Naive thymus-derived CD8-positive, alpha-beta T cell (primary cell): ENCODE data around the gene PKP2. TPM values are rescaled to one million over a fixed set of nuclear protein-coding genes. Genes with fewer than 3 reads are reported as not detected.
A peak's percentile ranks its signal among the peaks of the same experiment; 100 is the strongest.

ENCODE experiments used
- ATAC-seq, 2 donors: fragments of 150-1000 bp; cut with Tn5 transposase in 1 of 2; sonication (Bioruptor Pico), chemical (Tn5 transposase) in 1 of 2; 1 replicate in 1 of 2; 2 replicates in 1 of 2; pipeline ENCODE4 v1.10.0; 2021; ENCODE audit warnings: mild to moderate bottlenecking in 2 of 2, moderate library complexity in 2 of 2
- POLR2A ChIA-PET: fragments of 350-600 bp; sonication (Branson Sonifier 250); formaldehyde crosslinking; loops from one replicate; lab custom pipeline; 2021; ENCODE audit warnings: antibody characterized with exemption; lab: Charles Lee
- DNase-seq, 10 donors: peaks; one replicate each; pipeline versions ENCODE4 v3.0.0 to v3.0.0-alpha.2; 2020 to 2022
- H3K27ac Mint-ChIP-seq, 10 donors: one replicate each; pipeline ENCODE4 v1.8.0; 2020 to 2022; ENCODE audit warnings: mild to moderate bottlenecking in 10 of 10, mixed read lengths in 10 of 10, moderate library complexity in 4 of 10, inconsistent platforms in 1 of 10
- H3K27me3 Mint-ChIP-seq, 5 donors: one replicate each; pipeline ENCODE4 v1.8.0; 2021 to 2022; ENCODE audit warnings: mixed read lengths in 5 of 5
- H3K36me3 Mint-ChIP-seq, 3 donors: one replicate each; pipeline ENCODE4 v1.8.0; 2020 to 2022; ENCODE audit warnings: mixed read lengths in 3 of 3, mild to moderate bottlenecking in 2 of 3, inconsistent platforms in 1 of 3
- H3K4me1 Mint-ChIP-seq, 4 donors: one replicate each; pipeline ENCODE4 v1.8.0; 2021 to 2022; ENCODE audit warnings: mixed read lengths in 4 of 4
- H3K4me3 Mint-ChIP-seq, 10 donors: one replicate each; pipeline ENCODE4 v1.8.0; 2020 to 2022; ENCODE audit warnings: mild to moderate bottlenecking in 10 of 10, mixed read lengths in 10 of 10, moderate library complexity in 6 of 10, inconsistent platforms in 1 of 10
- H3K9me3 Mint-ChIP-seq, 9 donors: one replicate each; pipeline ENCODE4 v1.8.0; 2020 to 2022; ENCODE audit warnings: mixed read lengths in 9 of 9, mild to moderate bottlenecking in 3 of 9, inconsistent platforms in 1 of 9, moderate library complexity in 1 of 9
- polyA plus RNA-seq, 3 donors: library from polyadenylated mRNA; unstranded; fragments of 300-500 nt; fragmentation: Illumina TruSeq; gene quantifications; one replicate each; pipeline ENCODE4 v1.2.3, GENCODE V29; 2021
- total RNA-seq, 8 experiments: library from RNA in 2 of 8; stranded (reverse) in 2 of 8; gene quantifications; one replicate each; pipeline ENCODE4 v1.2.3 and lab custom pipeline; 2021 to 2026

Gene PKP2
- total and polyA plus RNA-seq, 5 experiments from 2014 or later: not detected

GRCh38 chr12:32907166-32907565 is 10.6 kb upstream of the PKP2 start:
- Mint-ChIP-seq H3K27me3 (peaks cover 11 to 27% (median 15%) of the 10 kb centered on the region in 5 donors), H3K4me3 (no peak overlapping the region), H3K36me3 (peaks cover 0 to 4% (median 0%) of the 10 kb centered on the region in 3 donors), H3K9me3 (peaks cover 0 to 4% (median 0%) of the 10 kb centered on the region in 9 donors), H3K27ac (no peak overlapping the region), H3K4me1 (no peaks in the 10 kb centered on the region)
- POLR2A ChIA-PET: no interaction called here
- no peak for DNase-seq
- ATAC-seq: no peak

DNA sequence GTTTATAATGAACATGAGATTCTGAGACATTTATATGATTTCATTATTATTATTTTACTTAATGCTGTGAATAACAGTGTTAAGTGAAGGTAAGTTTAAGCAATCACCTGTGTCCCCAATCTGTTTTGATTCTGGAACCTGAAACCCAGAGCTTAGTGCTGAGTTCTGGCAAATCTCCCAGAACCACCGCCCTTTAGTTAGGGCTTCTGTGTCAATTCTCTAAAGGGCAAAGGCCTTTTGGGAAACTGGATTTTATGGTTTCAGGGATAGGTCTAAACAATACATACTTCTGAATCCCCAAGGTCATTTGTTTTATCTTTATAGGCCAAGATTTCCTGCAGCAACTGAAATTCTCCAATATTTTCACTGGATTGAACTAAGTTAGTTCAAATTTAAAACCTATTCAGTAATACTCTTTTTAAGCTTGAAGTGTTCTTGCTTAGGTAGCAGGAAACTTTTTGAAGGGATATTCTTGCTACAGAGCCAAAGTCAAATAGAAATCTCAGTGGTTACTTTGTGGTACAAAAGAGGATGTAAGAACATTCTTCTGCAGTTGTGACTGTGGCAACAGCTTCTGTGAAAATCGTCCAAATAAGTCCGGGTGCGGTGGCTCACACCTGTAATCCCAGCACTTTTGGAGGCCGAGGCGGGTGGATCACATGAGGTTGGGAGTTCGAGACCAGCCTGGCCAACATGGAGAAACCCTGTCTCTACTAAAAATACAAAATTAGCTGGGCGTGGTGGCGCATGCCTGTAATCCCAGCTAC is 10.0 kb upstream of the PKP2 start:
- H3K36me3 Mint-ChIP-seq: no peaks in the 10 kb centered on the region
- POLR2A ChIA-PET: no interaction called here
- H3K9me3 Mint-ChIP-seq: peaks cover 0 to under 1% (median 0%) of the 10 kb centered on the region in 9 donors
- H3K4me3 Mint-ChIP-seq: no peak overlapping the region
- ATAC-seq (no peak), DNase-seq (no peak)
- H3K27me3 Mint-ChIP-seq: peaks cover 11 to 27% (median 14%) of the 10 kb centered on the region in 5 donors
- H3K27ac Mint-ChIP-seq: no peak overlapping the region
- no peaks in the 10 kb centered on the region for H3K4me1 Mint-ChIP-seq

DNA sequence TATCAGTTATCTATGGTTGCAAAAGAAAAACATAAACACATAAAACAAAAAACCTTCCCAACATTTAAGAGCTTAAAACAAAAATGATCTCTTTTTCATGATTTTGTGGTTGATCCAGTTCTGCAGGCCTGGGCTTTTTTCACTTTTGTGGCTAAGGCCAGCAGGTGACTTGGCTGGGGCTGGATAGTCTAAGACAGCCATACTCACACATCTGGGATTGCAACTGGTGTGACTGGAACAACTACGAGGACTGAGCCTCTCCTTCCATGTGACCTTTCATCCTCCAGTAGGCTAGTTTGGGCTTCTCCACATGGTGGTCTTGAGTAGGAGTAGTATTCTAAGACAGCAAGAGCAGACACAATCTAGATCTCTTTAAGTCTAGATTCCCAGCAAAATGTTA is 7.2 kb upstream of the PKP2 start:
- POLR2A ChIA-PET: no interaction called here
- DNase-seq: no peak
- Mint-ChIP-seq H3K27ac (no peak overlapping the region), H3K9me3 (peaks cover 0 to 4% (median 0%) of the 10 kb centered on the region in 9 donors), H3K36me3 (no peaks in the 10 kb centered on the region), H3K4me1 (no peaks in the 10 kb centered on the region), H3K4me3 (no peak overlapping the region), H3K27me3 (peaks cover 14 to 34% (median 22%) of the 10 kb centered on the region in 5 donors)
- no peak for ATAC-seq

DNA sequence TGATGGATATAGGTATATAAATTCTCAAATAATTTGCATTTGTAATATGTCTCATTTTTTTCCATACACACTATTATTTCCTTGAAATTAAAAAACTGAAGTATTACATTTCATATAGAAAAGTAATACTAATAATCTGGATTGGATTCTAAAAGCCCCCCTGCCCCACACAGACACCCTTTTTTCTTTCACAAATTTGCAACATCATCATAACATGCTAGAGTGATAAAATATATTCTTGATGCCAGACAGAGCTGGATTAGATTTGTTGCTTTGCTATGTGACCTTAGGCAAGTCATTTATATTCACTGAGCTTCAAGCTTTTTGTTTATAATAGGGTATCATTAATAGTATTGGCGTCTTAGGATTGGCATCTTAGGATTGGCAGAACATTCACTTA is 6.7 kb upstream of the PKP2 start:
- peaks cover 0 to 4% (median 0%) of the 10 kb centered on the region in 9 donors for H3K9me3 Mint-ChIP-seq
- peaks cover 16 to 38% (median 24%) of the 10 kb centered on the region in 5 donors for H3K27me3 Mint-ChIP-seq

GRCh38 chr12:32902287-32902997 is 5.9 kb upstream of the PKP2 start:
- Mint-ChIP-seq H3K4me1 (peaks cover 0 to 5% (median 4%) of the 10 kb centered on the region in 4 donors), H3K36me3 (no peaks in the 10 kb centered on the region), H3K9me3 (peaks cover 0 to 4% (median 0%) of the 10 kb centered on the region in 9 donors), H3K27ac (no peak overlapping the region), H3K27me3 (peaks cover 18 to 47% (median 28%) of the 10 kb centered on the region in 5 donors), H3K4me3 (no peak overlapping the region)
- POLR2A ChIA-PET: interaction anchor here (0.6 kb wide), 1 partner anchor 1119 kb away, joined by 4 read pairs; no protein-coding TSS in a partner anchor
- ATAC-seq (no peak), DNase-seq (no peak)

More for the DNA sequence above, 6.7 kb upstream of the PKP2 start:
- DNase-seq (no peak), ATAC-seq (no peak)
- no peaks in the 10 kb centered on the region for H3K4me1 Mint-ChIP-seq
- H3K4me3 Mint-ChIP-seq: no peak overlapping the region
- H3K27ac Mint-ChIP-seq: no peak overlapping the region
- H3K36me3 Mint-ChIP-seq: no peaks in the 10 kb centered on the region
- POLR2A ChIA-PET: no interaction called here

DNA sequence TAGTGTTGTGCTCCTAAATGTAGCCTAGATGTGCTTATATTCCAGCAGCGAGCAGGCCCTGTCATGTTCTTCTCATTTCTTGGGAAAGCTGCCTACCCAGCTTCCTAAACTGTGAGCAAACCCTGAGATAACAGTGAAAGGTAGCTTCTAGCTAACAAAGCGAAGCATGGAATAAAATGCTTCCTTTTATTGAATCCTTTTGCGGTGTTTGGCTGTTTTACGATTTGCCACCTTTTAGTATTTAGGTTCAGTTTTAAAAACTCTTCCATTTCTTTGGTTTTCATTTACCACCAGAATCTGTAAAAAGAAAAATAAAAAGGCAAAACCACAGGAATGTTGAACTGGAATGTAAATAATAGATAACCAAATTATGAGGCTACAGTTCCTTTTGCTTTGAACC is 5.0 kb upstream of the PKP2 start:
- H3K27me3 Mint-ChIP-seq: peaks cover 21 to 53% (median 33%) of the 10 kb centered on the region in 5 donors
- H3K9me3 Mint-ChIP-seq: peaks cover 0 to 4% (median 0%) of the 10 kb centered on the region in 9 donors
- H3K27ac Mint-ChIP-seq: no peak overlapping the region
- H3K36me3 Mint-ChIP-seq: no peaks in the 10 kb centered on the region
- POLR2A ChIA-PET: no interaction called here
- peaks cover 3 to 11% (median 8%) of the 10 kb centered on the region in 4 donors for H3K4me1 Mint-ChIP-seq
- ATAC-seq (no peak), DNase-seq (no peak)
- no peak overlapping the region for H3K4me3 Mint-ChIP-seq

DNA sequence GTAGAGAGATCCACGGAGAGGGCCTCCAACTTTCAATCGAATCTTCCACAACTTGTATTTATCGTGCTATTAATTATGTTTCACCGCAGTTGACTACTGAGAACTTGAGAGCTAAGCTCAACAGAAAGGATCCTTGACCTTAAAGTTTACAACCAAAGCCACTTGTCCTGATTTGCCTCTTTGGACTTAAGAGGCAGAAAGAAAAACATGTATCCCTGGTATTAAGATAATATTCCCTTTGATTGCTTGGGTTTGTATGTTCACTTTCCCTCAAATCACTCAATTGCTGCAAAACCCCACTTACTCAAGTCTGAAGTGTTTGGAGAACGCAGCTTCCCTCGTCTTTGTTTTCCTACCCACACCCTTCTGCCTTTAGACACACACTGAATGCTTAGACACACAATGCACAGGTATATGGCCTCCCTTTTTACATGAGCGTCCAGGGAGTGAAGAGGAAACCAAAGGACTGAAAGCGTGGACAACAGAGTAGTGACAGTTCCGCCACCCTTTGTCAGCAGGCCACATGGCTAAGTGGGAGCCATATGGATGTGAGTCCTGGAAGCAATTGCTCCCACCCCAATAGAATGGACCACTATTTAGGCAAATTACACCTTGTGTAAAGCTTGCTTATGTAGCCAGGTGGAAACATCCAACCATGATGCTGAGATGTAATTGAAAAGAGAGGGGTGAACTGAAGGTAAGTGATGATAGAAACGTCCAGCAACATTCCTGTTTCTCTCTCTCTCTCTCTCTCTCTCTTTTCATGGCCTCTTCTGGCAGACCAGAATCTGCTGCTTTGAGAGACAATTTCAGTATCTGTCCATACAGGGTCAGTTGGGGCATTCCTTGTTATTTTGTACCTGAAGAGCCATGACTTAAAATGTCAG is 1.4 kb upstream of the PKP2 start:
- Mint-ChIP-seq H3K36me3 (no peaks in the 10 kb centered on the region), H3K4me1 (peaks cover 14 to 27% (median 20%) of the 10 kb centered on the region in 4 donors), H3K27me3 (peaks cover 39 to 69% (median 50%) of the 10 kb centered on the region in 5 donors), H3K27ac (no peak overlapping the region), H3K4me3 (peak overlapping the region in 9 of 10 donors; percentile 31 to 89 (median 68)), H3K9me3 (peaks cover 0 to 4% (median 0%) of the 10 kb centered on the region in 9 donors)
- POLR2A ChIA-PET: no interaction called here
- ATAC-seq (no peak), DNase-seq (no peak)

- no peak for ATAC-seq
- DNase-seq: no peak
- Mint-ChIP-seq H3K4me3 (peak overlapping the region; percentile 66 to 89 (median 76)), H3K36me3 (no peaks in the 10 kb centered on the region), H3K9me3 (peaks cover 0 to 4% (median 0%) of the 10 kb centered on the region in 9 donors), H3K4me1 (peaks cover 14 to 27% (median 20%) of the 10 kb centered on the region in 4 donors), H3K27me3 (peaks cover 40 to 73% (median 52%) of the 10 kb centered on the region in 5 donors), H3K27ac (no peak overlapping the region)
- POLR2A ChIA-PET: no interaction called here
Observed at GRCh38 chr12:32897281-32897610, 669 bp upstream of the PKP2 start.

DNA sequence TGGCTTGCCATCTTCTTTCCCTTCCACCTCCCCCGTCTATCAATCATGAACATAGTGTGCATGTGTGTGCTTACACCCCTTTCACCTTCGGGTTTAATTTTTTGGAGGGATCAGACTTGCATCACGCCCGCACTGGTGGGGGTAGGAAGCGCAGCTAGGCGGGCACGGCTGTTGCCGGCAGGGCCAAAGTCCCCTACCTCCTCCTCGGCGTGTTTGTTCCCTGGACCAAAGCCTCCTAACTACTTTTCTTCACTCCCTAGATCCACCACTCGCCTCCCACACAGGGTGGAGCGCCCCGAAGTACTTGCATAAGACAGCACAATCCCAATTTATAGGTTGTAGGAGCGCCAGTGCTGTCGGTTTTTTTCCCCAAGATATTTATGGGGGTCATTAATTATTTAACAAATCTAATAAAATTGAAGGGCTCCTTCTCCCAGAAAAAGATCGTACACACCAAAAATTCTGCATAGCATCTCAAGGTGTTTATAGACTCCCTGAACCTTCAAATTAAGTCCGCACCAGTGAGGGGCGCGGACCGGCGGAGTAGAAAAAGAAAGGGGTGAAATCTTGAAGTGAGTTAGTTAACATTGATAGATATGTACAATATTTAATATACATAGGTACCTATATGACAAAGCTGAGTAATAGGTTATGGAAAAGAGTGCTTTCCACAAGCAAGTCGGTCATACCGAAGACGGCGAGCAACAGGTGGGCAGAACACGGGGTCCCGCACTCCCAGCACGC is 717 bp downstream of the PKP2 start:
- DNase-seq (peak in 2 of 10 donors; percentile 0 to 10), ATAC-seq (peak; percentile 33 to 48)
- H3K27ac Mint-ChIP-seq: peak overlapping the region in 5 of 10 donors; percentile 3 to 69 (median 48)
- peaks cover 14 to 27% (median 20%) of the 10 kb centered on the region in 4 donors for H3K4me1 Mint-ChIP-seq
- peaks cover 45 to 80% (median 54%) of the 10 kb centered on the region in 5 donors for H3K27me3 Mint-ChIP-seq
- POLR2A ChIA-PET: no interaction called here
- no peaks in the 10 kb centered on the region for H3K36me3 Mint-ChIP-seq
- peaks cover 0 to 4% (median 0%) of the 10 kb centered on the region in 9 donors for H3K9me3 Mint-ChIP-seq
- peak overlapping the region; percentile 75 to 90 (median 85) for H3K4me3 Mint-ChIP-seq

DNA sequence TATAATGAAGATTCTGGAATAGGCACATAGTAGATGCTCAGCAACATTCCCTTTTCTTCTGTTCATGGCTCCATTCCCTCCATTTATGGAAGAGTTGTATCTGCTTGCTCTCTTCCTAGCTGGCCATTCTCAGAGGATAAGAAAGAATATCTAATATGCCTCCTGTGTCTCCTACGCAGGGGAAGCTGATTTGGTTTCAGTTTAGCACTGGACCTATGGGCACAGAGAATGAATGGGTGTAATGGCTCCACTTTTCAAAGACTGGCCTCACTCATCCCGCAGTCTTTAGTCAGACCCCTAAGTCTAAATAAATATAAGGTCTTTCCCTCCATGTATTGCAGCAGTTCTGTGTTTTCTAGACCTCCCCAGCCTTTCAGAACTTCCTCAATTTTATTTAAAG is 2.0 kb downstream of the PKP2 start:
- Mint-ChIP-seq H3K4me1 (peaks cover 14 to 27% (median 20%) of the 10 kb centered on the region in 4 donors), H3K4me3 (no peak overlapping the region), H3K27me3 (peaks cover 42 to 74% (median 48%) of the 10 kb centered on the region in 5 donors), H3K9me3 (peaks cover 0 to 4% (median 0%) of the 10 kb centered on the region in 9 donors), H3K36me3 (no peaks in the 10 kb centered on the region), H3K27ac (no peak overlapping the region)
- no peak for DNase-seq
- POLR2A ChIA-PET: no interaction called here
- no peak for ATAC-seq

DNA sequence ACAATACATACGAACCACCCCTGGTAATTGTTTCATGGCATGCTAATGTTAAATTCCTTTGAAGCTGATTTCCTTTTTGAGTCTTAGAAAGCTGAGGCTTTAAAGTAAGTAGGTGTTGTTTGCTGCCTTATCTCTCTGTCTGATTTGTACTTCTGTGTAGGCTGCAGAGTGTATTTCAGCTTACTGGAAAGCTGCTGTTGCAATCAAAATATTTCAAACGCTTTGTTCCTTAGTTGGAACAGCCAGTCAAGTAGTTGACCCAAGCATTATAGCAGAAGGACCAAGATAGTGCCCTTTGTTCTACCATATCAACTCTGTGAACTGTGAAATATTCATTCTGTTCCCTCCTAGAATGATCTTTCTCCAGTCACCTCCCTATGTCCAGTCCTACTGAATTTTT is 3.1 kb downstream of the PKP2 start:
- ATAC-seq (no peak), DNase-seq (no peak)
- H3K36me3 Mint-ChIP-seq: no peaks in the 10 kb centered on the region
- H3K4me1 Mint-ChIP-seq: peaks cover 14 to 27% (median 20%) of the 10 kb centered on the region in 4 donors
- H3K4me3 Mint-ChIP-seq: no peak overlapping the region
- no peak overlapping the region for H3K27ac Mint-ChIP-seq
- H3K9me3 Mint-ChIP-seq: no peaks in the 10 kb centered on the region
- POLR2A ChIA-PET: no interaction called here
- H3K27me3 Mint-ChIP-seq: peaks cover 42 to 76% (median 48%) of the 10 kb centered on the region in 5 donors

DNA sequence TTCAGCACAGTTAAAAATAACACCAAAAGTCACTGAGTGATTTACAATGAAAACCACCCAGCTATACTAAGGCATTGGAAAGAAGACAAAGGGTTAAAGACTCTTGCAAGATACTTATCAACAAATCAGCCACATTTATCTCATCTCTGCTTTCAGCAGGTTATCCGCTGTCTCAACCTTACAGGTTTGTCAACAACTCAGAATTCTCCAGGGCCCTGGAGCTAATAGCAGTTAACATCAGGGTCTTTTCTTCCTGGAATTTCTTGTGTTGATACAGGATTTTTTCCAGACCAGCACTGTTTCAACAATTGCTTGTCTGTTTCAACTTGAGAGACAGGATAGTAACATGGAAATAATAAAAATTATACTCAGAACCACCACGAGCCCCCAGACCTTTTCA is 3.5 kb downstream of the PKP2 start:
- Mint-ChIP-seq H3K9me3 (no peaks in the 10 kb centered on the region), H3K27ac (no peak overlapping the region), H3K36me3 (no peaks in the 10 kb centered on the region), H3K27me3 (peaks cover 42 to 73% (median 47%) of the 10 kb centered on the region in 5 donors), H3K4me1 (peaks cover 14 to 27% (median 20%) of the 10 kb centered on the region in 4 donors), H3K4me3 (no peak overlapping the region)
- ATAC-seq (no peak), DNase-seq (no peak)
- POLR2A ChIA-PET: no interaction called here
